H9 (cell line): Measurements from ENCODE around the gene KIF6. TPM values are rescaled to one million over a fixed set of nuclear protein-coding genes. Genes with fewer than 3 reads are reported as not detected.

Experiments used
- DNase-seq: peaks from one replicate; pipeline ENCODE4 v3.0.0-alpha.2; 2017
- H2AFZ ChIP-seq: one replicate; pipeline ENCODE4 v1.6.1; 2013; ENCODE audit warnings: mild to moderate bottlenecking, low read length, control low read depth, moderate library complexity
- H2AK5ac ChIP-seq: 2 replicates; pipeline ENCODE4 v1.6.1; 2013; ENCODE audit warnings: low read length, control low read depth, mixed read lengths; ENCODE audit not compliant: insufficient read length
- H2BK120ac ChIP-seq: one replicate; pipeline ENCODE4 v1.6.1; 2013; ENCODE audit warnings: low read depth, mild to moderate bottlenecking, low read length, control low read depth, inconsistent platforms; ENCODE audit not compliant: poor library complexity, severe bottlenecking
- H2BK12ac ChIP-seq: 2 replicates; pipeline ENCODE4 v1.6.1; 2013; ENCODE audit warnings: low read length, control low read depth, mixed read lengths, low read depth; ENCODE audit not compliant: insufficient read length
- H2BK15ac ChIP-seq: 2 replicates; pipeline ENCODE4 v1.6.1; 2013; ENCODE audit warnings: low read depth, low read length, control low read depth
- H2BK20ac ChIP-seq: one replicate; pipeline ENCODE4 v1.6.1; 2013; ENCODE audit warnings: low read depth, mild to moderate bottlenecking, low read length, control low read depth, inconsistent platforms; ENCODE audit not compliant: poor library complexity, severe bottlenecking
- H2BK5ac ChIP-seq: 2 replicates; pipeline ENCODE4 v1.6.1; 2013; ENCODE audit warnings: low read length, control low read depth, mixed read lengths; ENCODE audit not compliant: insufficient read length
- H3K14ac ChIP-seq: 2 replicates; pipeline ENCODE4 v1.6.1; 2013; ENCODE audit warnings: low read length, control low read depth; ENCODE audit not compliant: insufficient read depth
- H3K18ac ChIP-seq: 2 replicates; pipeline ENCODE4 v1.6.1; 2013; ENCODE audit warnings: low read depth, mild to moderate bottlenecking, mixed read lengths, low read length, control low read depth; ENCODE audit not compliant: insufficient read length
- H3K23ac ChIP-seq: 2 replicates; pipeline ENCODE4 v1.6.1; 2013; ENCODE audit warnings: low read length, control low read depth, mixed read lengths, low read depth; ENCODE audit not compliant: insufficient read length
- H3K23me2 ChIP-seq: 2 replicates; pipeline ENCODE4 v1.6.1; 2013; ENCODE audit warnings: low read depth, mild to moderate bottlenecking, mixed read lengths, low read length, control low read depth; ENCODE audit not compliant: insufficient read length, poor library complexity, severe bottlenecking
- H3K27ac ChIP-seq: 2 replicates; pipeline ENCODE4 v1.5.1; 2013; ENCODE audit warnings: low read length, control low read depth, mixed read lengths, low read depth; ENCODE audit not compliant: insufficient read length
- H3K27me3 ChIP-seq: 2 replicates; pipeline ENCODE4 v1.6.1; 2013; ENCODE audit warnings: low read length, control low read depth, inconsistent platforms; ENCODE audit not compliant: insufficient read depth
- H3K4ac ChIP-seq: 2 replicates; pipeline ENCODE4 v1.6.1; 2013; ENCODE audit warnings: low read depth, mild to moderate bottlenecking, control low read depth, inconsistent platforms, low read length, moderate library complexity
- H3K4me1 ChIP-seq: 2 replicates; pipeline ENCODE4 v1.6.1; 2013; ENCODE audit warnings: low read length, control low read depth, inconsistent platforms; ENCODE audit not compliant: insufficient read depth
- H3K4me2 ChIP-seq: 2 replicates; pipeline ENCODE4 v1.6.1; 2013; ENCODE audit warnings: low read length, control low read depth, mixed read lengths; ENCODE audit not compliant: insufficient read length, insufficient read depth
- H3K56ac ChIP-seq: 2 replicates; pipeline ENCODE4 v1.6.1; 2013; ENCODE audit warnings: low read depth, mild to moderate bottlenecking, mixed read lengths, low read length, control low read depth; ENCODE audit not compliant: insufficient read length
- H3K79me1 ChIP-seq: 2 replicates; pipeline ENCODE4 v1.6.1; 2013; ENCODE audit warnings: low read depth, mild to moderate bottlenecking, moderate library complexity, low read length, control low read depth, inconsistent platforms; ENCODE audit not compliant: insufficient read depth, poor library complexity, severe bottlenecking
- H3K79me2 ChIP-seq: 2 replicates; pipeline ENCODE4 v1.6.1; 2013; ENCODE audit warnings: low read length, control low read depth, inconsistent platforms; ENCODE audit not compliant: insufficient read depth
- H3K9ac ChIP-seq: 2 replicates; pipeline ENCODE4 v1.6.1; 2013; ENCODE audit warnings: low read length, control low read depth, mixed read lengths; ENCODE audit not compliant: insufficient read length; ENCODE audit errors: extremely low read depth
- H3K9me3 ChIP-seq: one replicate; pipeline ENCODE4 v1.6.1; 2013; ENCODE audit warnings: low read depth, low read length, inconsistent platforms; ENCODE audit not compliant: control insufficient read depth
- H3T11ph ChIP-seq: one replicate; pipeline ENCODE4 v1.6.1; 2013; ENCODE audit warnings: mild to moderate bottlenecking, low read length, control low read depth, inconsistent platforms
- H4K20me1 ChIP-seq: one replicate; pipeline ENCODE4 v1.6.1; 2013; ENCODE audit not compliant: control insufficient read depth, insufficient read length, insufficient read depth
- H4K5ac ChIP-seq: 2 replicates; pipeline ENCODE4 v1.6.1; 2013; ENCODE audit warnings: low read depth, mild to moderate bottlenecking, mixed read lengths, low read length, control low read depth; ENCODE audit not compliant: insufficient read length
- H4K8ac ChIP-seq: replicated peaks from 2 replicates; pipeline ENCODE4 v1.6.1; 2013; ENCODE audit warnings: low read length, control low read depth, mixed read lengths, low read depth; ENCODE audit not compliant: insufficient read length
- H4K91ac ChIP-seq: 2 replicates; pipeline ENCODE4 v1.6.1; 2013; ENCODE audit warnings: low read depth, mild to moderate bottlenecking, moderate library complexity, mixed read lengths, low read length, control low read depth; ENCODE audit not compliant: insufficient read length
- H3K27ac Mint-ChIP-seq, 3 experiments: 2 replicates in 2 of 3; 3 replicates in 1 of 3; pipeline ENCODE4 v1.8.0; 2020 to 2021; ENCODE audit warnings: mixed read lengths in 3 of 3, mild to moderate bottlenecking in 1 of 3, moderate library complexity in 1 of 3
- H3K27me3 Mint-ChIP-seq: 2 replicates; pipeline ENCODE4 v1.8.0; 2021; ENCODE audit warnings: low read depth, mild to moderate bottlenecking, moderate library complexity, mixed read lengths
- H3K36me3 Mint-ChIP-seq, 3 experiments: 2 replicates in 2 of 3; 3 replicates in 1 of 3; pipeline ENCODE4 v1.8.0; 2020 to 2021; ENCODE audit warnings: low read depth in 3 of 3, mixed read lengths in 3 of 3; ENCODE audit not compliant: insufficient read depth in 1 of 3
- H3K4me1 Mint-ChIP-seq, 2 experiments: 2 replicates each; pipeline ENCODE4 v1.8.0; 2020; ENCODE audit warnings: mixed read lengths in 2 of 2
- H3K4me3 Mint-ChIP-seq, 2 experiments: 2 replicates in 1 of 2; 3 replicates in 1 of 2; pipeline ENCODE4 v1.8.0; 2020 to 2021; ENCODE audit warnings: mild to moderate bottlenecking in 2 of 2, mixed read lengths in 2 of 2, moderate library complexity in 1 of 2
- H3K9me3 Mint-ChIP-seq, 2 experiments: 2 replicates in 1 of 2; 3 replicates in 1 of 2; pipeline ENCODE4 v1.8.0; 2020; ENCODE audit warnings: mild to moderate bottlenecking in 2 of 2, mixed read lengths in 2 of 2, moderate library complexity in 1 of 2
- WGBS: extraction: QIAGEN DNeasy Blood & Tissue Kit; methylation state at CpG from one replicate; pipeline ENCODE4 v1.1.7; 2013; ENCODE audit warnings: missing lambda C conversion rate, low lambda C conversion rate, mixed read lengths; ENCODE audit not compliant: insufficient read length; ENCODE audit errors: extremely low coverage; 5-methylcytosine and 5-hydroxymethylcytosine counted together
- total RNA-seq: library from RNA; stranded (reverse); gene quantifications from 2 replicates; pipeline ENCODE4 v1.2.1, GENCODE V29; 2021
- TF ChIP-seq, protein P1 (sequence below): fragments of 200-600 bp; sonication (generic); conservative IDR thresholded peaks from 3 replicates; pipeline ENCODE4 v1.8.0; 2021; ENCODE audit warnings: antibody characterized with exemption, mild to moderate bottlenecking

KIF6 gene
- total RNA-seq, 1 experiment from 2014 or later, result 0.63 TPM

DNA sequence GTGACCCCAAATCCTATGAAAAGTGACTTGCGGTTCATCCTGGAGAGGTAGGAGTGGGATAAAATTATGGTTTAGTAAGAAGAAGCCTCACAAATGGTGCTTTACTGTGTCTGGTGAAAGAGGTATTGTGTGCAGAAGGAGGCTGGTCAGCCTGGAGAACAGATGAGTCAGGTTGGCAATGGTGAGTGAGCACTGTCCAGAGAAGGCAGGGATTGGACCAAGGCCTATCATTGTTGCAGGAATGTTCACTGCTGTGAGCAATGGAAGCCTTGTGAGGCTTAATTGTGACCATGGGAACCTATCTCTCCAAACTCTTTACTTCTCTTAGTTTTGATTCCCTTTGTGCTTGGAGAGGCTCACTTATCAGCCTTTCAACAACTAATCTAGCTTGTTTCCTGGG, 313.7 kb downstream of the KIF6 start:
- H4K20me1 ChIP-seq, result no peaks in the 10 kb centered on the region

More for the DNA sequence above, 313.7 kb downstream of the KIF6 start:
- H3K4ac ChIP-seq, result no peak overlapping the region
- H4K91ac ChIP-seq, result no peak overlapping the region
- Mint-ChIP-seq H3K36me3 (no peaks in the 10 kb centered on the region), H3K9me3 (no peaks in the 10 kb centered on the region), H3K27ac (no peak overlapping the region), H3K4me1 (peaks cover 9 to 11% of the 10 kb centered on the region in 2 experiments), H3K27me3 (no peaks in the 10 kb centered on the region), H3K4me3 (no peak overlapping the region)
- H3T11ph ChIP-seq, result no peak overlapping the region
- H3K4me1 ChIP-seq, result no peaks in the 10 kb centered on the region; the same call in 1 of the 2 replicates
- H3K9ac ChIP-seq, result no peak overlapping the region
- H3K56ac ChIP-seq, result no peak overlapping the region
- no peak overlapping the region for H3K27ac ChIP-seq
- H4K8ac ChIP-seq, result no peak overlapping the region
- no peak overlapping the region for H3K4me2 ChIP-seq
- no peak overlapping the region for H2AFZ ChIP-seq
- no peak overlapping the region for H2BK20ac ChIP-seq
- no peak overlapping the region for H2BK120ac ChIP-seq
- no peaks in the 10 kb centered on the region for H3K79me1 ChIP-seq
- H2AK5ac ChIP-seq, result no peak overlapping the region
- H3K14ac ChIP-seq, result no peak overlapping the region
- H3K23me2 ChIP-seq, result no peaks in the 10 kb centered on the region
- H3K79me2 ChIP-seq, result no peaks in the 10 kb centered on the region
- no peak overlapping the region for H2BK12ac ChIP-seq
- H2BK15ac ChIP-seq, result no peak overlapping the region
- H3K27me3 ChIP-seq, result no peaks in the 10 kb centered on the region
- no peak overlapping the region for H4K5ac ChIP-seq
- H3K18ac ChIP-seq, result no peak overlapping the region
- H3K9me3 ChIP-seq, result no peaks in the 10 kb centered on the region
- TF ChIP-seq, protein P1, sequence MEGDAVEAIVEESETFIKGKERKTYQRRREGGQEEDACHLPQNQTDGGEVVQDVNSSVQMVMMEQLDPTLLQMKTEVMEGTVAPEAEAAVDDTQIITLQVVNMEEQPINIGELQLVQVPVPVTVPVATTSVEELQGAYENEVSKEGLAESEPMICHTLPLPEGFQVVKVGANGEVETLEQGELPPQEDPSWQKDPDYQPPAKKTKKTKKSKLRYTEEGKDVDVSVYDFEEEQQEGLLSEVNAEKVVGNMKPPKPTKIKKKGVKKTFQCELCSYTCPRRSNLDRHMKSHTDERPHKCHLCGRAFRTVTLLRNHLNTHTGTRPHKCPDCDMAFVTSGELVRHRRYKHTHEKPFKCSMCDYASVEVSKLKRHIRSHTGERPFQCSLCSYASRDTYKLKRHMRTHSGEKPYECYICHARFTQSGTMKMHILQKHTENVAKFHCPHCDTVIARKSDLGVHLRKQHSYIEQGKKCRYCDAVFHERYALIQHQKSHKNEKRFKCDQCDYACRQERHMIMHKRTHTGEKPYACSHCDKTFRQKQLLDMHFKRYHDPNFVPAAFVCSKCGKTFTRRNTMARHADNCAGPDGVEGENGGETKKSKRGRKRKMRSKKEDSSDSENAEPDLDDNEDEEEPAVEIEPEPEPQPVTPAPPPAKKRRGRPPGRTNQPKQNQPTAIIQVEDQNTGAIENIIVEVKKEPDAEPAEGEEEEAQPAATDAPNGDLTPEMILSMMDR, result no peak
- no peak overlapping the region for H2BK5ac ChIP-seq
- no peak overlapping the region for H3K23ac ChIP-seq
- no CpG with 5 or more reads among the region's 1 CpG for WGBS
- DNase-seq, result no peak
